ENCODE results near the gene UBE3B.

The UBE3B gene

GRCh38 chr12:109563291-109564284 is 86.2 kb downstream of the UBE3B start:
- Histone ChIP-seq H3K79me2 (ENCODE audit: control insufficient read depth, insufficient read depth, low read length, poor library complexity) (no peaks in the 10 kb centered on the region), H3K4me3 (ENCODE audit: low read depth, low read length) (no peak overlapping the region), H4K91ac (ENCODE audit: low read depth, low read length) (no peak overlapping the region), H3K4me1 (ENCODE audit: control insufficient read depth in 1 of 2, insufficient read depth in 2 of 2, low read length in 2 of 2) (no peaks in the 10 kb centered on the region), H3K36me3 (ENCODE audit: control insufficient read depth in 1 of 2, insufficient read depth in 2 of 2, low read length in 2 of 2) (peaks cover 54 to 55% of the 10 kb centered on the region in 2 experiments), H3K9me3 (ENCODE audit: insufficient read depth, low read depth, low read length) (no peaks in the 10 kb centered on the region), H3K27me3 (ENCODE audit: insufficient read depth, low read length) (no peaks in the 10 kb centered on the region), H3K14ac (ENCODE audit: low read length) (no peak overlapping the region), H2BK12ac (ENCODE audit: low read length) (no peak overlapping the region), H3K18ac (ENCODE audit: low read length) (no peak overlapping the region), H4K8ac (ENCODE audit: low read depth, low read length) (no peak overlapping the region), H3K4me2 (ENCODE audit: low read length) (no peak overlapping the region), H2AK5ac (ENCODE audit: low read length) (no peak overlapping the region), H2AFZ (ENCODE audit: insufficient read depth, low read length, poor library complexity) (no peak overlapping the region), H3K27ac (ENCODE audit: low read depth, low read length) (no peak overlapping the region), H3K79me1 (ENCODE audit: low read length) (no peaks in the 10 kb centered on the region), H3K9ac (ENCODE audit: low read length) (no peak overlapping the region), H3K4ac (ENCODE audit: low read depth, low read length) (no peak overlapping the region), H3K23ac (ENCODE audit: low read length) (no peak overlapping the region), H2BK5ac (ENCODE audit: low read depth, low read length, poor library complexity) (no peak overlapping the region), H4K12ac (ENCODE audit: low read depth, low read length) (no peak overlapping the region), H2BK120ac (ENCODE audit: insufficient read depth, low read length, poor library complexity) (no peak overlapping the region)
- WGBS (ENCODE audit: extremely low coverage, insufficient coverage, insufficient read length) = no CpG with 5 or more reads among the region's 30 CpGs
- no peak for DNase-seq

DNA sequence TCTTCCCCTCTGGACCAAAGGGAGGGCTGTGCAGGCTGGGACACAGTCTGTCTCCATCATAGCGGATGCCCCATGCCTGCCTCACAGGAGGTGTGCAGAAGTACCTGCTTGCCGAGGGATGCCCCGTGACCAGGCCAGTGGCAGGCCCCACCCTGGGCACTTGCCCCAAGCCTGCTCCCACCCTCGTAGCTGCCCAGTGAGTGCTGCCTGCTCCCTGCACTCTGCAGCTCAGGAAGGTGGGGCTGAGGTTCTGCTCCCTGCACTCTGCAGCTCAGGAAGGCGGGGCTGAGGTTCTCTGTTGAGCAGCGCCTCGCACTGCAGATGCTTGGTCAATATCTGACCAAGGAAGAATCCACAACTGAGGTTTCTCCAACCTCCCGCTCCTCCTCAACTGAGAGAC is 89.0 kb downstream of the UBE3B start:
- Histone ChIP-seq H4K8ac (ENCODE audit: low read depth, low read length) (no peak overlapping the region), H3K79me2 (ENCODE audit: control insufficient read depth, insufficient read depth, low read length, poor library complexity) (no peaks in the 10 kb centered on the region), H2AK5ac (ENCODE audit: low read length) (no peak overlapping the region), H3K9me3 (ENCODE audit: insufficient read depth, low read depth, low read length) (no peaks in the 10 kb centered on the region), H3K23ac (ENCODE audit: low read length) (no peak overlapping the region), H2BK5ac (ENCODE audit: low read depth, low read length, poor library complexity) (no peak overlapping the region), H3K79me1 (ENCODE audit: low read length) (no peaks in the 10 kb centered on the region), H3K4me2 (ENCODE audit: low read length) (no peak overlapping the region), H3K36me3 (ENCODE audit: control insufficient read depth in 1 of 2, insufficient read depth in 2 of 2, low read length in 2 of 2) (peaks cover 51 to 53% of the 10 kb centered on the region in 2 experiments), H3K9ac (ENCODE audit: low read length) (no peak overlapping the region), H4K12ac (ENCODE audit: low read depth, low read length) (no peak overlapping the region), H3K4me3 (ENCODE audit: low read depth, low read length) (no peak overlapping the region), H3K27me3 (ENCODE audit: insufficient read depth, low read length) (no peaks in the 10 kb centered on the region), H4K91ac (ENCODE audit: low read depth, low read length) (no peak overlapping the region), H3K14ac (ENCODE audit: low read length) (no peak overlapping the region), H2AFZ (ENCODE audit: insufficient read depth, low read length, poor library complexity) (no peak overlapping the region), H3K4ac (ENCODE audit: low read depth, low read length) (no peak overlapping the region), H3K4me1 (ENCODE audit: control insufficient read depth in 1 of 2, insufficient read depth in 2 of 2, low read length in 2 of 2) (no peaks in the 10 kb centered on the region), H2BK12ac (ENCODE audit: low read length) (no peak overlapping the region), H2BK120ac (ENCODE audit: insufficient read depth, low read length, poor library complexity) (no peak overlapping the region), H3K27ac (ENCODE audit: low read depth, low read length) (no peak overlapping the region), H3K18ac (ENCODE audit: low read length) (no peak overlapping the region)
- no CpG with 5 or more reads among the region's 8 CpGs for WGBS (ENCODE audit: extremely low coverage, insufficient coverage, insufficient read length)
- no peak for DNase-seq

DNA sequence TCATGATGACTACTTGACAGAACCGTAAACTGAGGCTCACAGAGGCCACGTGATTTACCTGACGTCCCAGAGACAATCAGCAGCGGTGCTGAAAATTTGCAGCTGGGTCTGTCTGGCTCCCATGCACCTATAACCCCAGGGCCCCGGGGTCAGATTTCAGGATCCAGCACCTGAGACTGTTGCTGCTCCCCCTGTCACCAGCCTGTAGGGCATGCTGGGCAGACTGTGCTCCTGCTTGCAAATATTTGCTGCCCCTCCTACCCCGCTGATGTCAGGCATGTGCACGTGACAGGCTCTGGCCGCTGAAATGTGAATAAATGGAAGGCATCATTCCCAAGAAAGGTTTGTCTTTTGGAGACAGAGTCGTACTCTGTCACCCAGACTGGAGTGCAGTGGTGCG is 89.9 kb downstream of the UBE3B start:
- no peak overlapping the region for H2BK12ac ChIP-seq (ENCODE audit: low read length)
- H3K4me2 ChIP-seq (ENCODE audit: low read length) = no peak overlapping the region
- no peaks in the 10 kb centered on the region for H3K9me3 ChIP-seq (ENCODE audit: insufficient read depth, low read depth, low read length)
- H2AK5ac ChIP-seq (ENCODE audit: low read length) = no peak overlapping the region
- no peaks in the 10 kb centered on the region for H3K79me1 ChIP-seq (ENCODE audit: low read length)
- no peaks in the 10 kb centered on the region for H3K27me3 ChIP-seq (ENCODE audit: insufficient read depth, low read length)
- no CpG with 5 or more reads among the region's 10 CpGs for WGBS (ENCODE audit: extremely low coverage, insufficient coverage, insufficient read length)
- H3K79me2 ChIP-seq (ENCODE audit: control insufficient read depth, insufficient read depth, low read length, poor library complexity) = no peaks in the 10 kb centered on the region
- no peak overlapping the region for H3K4me3 ChIP-seq (ENCODE audit: low read depth, low read length)
- H3K14ac ChIP-seq (ENCODE audit: low read length) = no peak overlapping the region
- H4K8ac ChIP-seq (ENCODE audit: low read depth, low read length) = no peak overlapping the region
- peaks cover 48 to 51% of the 10 kb centered on the region in 2 experiments for H3K36me3 ChIP-seq (ENCODE audit: control insufficient read depth in 1 of 2, insufficient read depth in 2 of 2, low read length in 2 of 2)
- no peak overlapping the region for H2AFZ ChIP-seq (ENCODE audit: insufficient read depth, low read length, poor library complexity)
- H3K4ac ChIP-seq (ENCODE audit: low read depth, low read length) = no peak overlapping the region
- H4K91ac ChIP-seq (ENCODE audit: low read depth, low read length) = no peak overlapping the region
- no peak for DNase-seq
- no peak overlapping the region for H2BK120ac ChIP-seq (ENCODE audit: insufficient read depth, low read length, poor library complexity)
- H3K4me1 ChIP-seq (ENCODE audit: control insufficient read depth in 1 of 2, insufficient read depth in 2 of 2, low read length in 2 of 2) = no peaks in the 10 kb centered on the region
- no peak overlapping the region for H3K9ac ChIP-seq (ENCODE audit: low read length)
- no peak overlapping the region for H3K18ac ChIP-seq (ENCODE audit: low read length)
- H4K12ac ChIP-seq (ENCODE audit: low read depth, low read length) = no peak overlapping the region
- no peak overlapping the region for H3K23ac ChIP-seq (ENCODE audit: low read length)
- no peak overlapping the region for H3K27ac ChIP-seq (ENCODE audit: low read depth, low read length)
- no peak overlapping the region for H2BK5ac ChIP-seq (ENCODE audit: low read depth, low read length, poor library complexity)

DNA sequence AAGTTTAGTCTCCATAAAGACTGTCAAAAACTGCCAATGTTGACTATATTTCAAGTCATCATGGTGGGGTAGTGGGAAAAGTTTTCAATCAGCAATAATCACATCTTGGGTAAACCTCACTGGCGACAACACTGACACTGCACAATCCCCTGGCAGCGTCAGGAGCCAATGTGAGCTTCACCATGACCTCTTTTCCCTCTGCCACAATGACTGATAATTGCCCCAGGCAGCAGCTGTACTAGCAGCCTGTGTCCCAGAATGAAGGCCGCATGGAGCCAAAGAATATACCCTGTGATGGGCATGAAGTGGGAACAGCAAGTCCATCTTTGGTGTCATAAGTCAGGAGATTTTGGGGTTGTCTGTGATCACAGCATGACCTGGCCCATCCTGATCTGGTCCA is 90.5 kb downstream of the UBE3B start:
- Histone ChIP-seq H3K27me3 (ENCODE audit: insufficient read depth, low read length) (no peaks in the 10 kb centered on the region), H3K27ac (ENCODE audit: low read depth, low read length) (no peak overlapping the region)

More for the DNA sequence above, 90.5 kb downstream of the UBE3B start:
- Histone ChIP-seq H3K36me3 (ENCODE audit: control insufficient read depth in 1 of 2, insufficient read depth in 2 of 2, low read length in 2 of 2) (peaks cover 44 to 47% of the 10 kb centered on the region in 2 experiments), H2AFZ (ENCODE audit: insufficient read depth, low read length, poor library complexity) (no peak overlapping the region), H2BK5ac (ENCODE audit: low read depth, low read length, poor library complexity) (no peak overlapping the region), H3K4me1 (ENCODE audit: control insufficient read depth in 1 of 2, insufficient read depth in 2 of 2, low read length in 2 of 2) (peaks cover 0 to 5% of the 10 kb centered on the region in 2 experiments), H2BK120ac (ENCODE audit: insufficient read depth, low read length, poor library complexity) (no peak overlapping the region), H3K9ac (ENCODE audit: low read length) (no peak overlapping the region), H3K4ac (ENCODE audit: low read depth, low read length) (no peak overlapping the region), H3K79me2 (ENCODE audit: control insufficient read depth, insufficient read depth, low read length, poor library complexity) (no peaks in the 10 kb centered on the region), H4K12ac (ENCODE audit: low read depth, low read length) (no peak overlapping the region), H4K8ac (ENCODE audit: low read depth, low read length) (no peak overlapping the region), H2AK5ac (ENCODE audit: low read length) (no peak overlapping the region), H3K18ac (ENCODE audit: low read length) (no peak overlapping the region), H2BK12ac (ENCODE audit: low read length) (no peak overlapping the region), H3K4me2 (ENCODE audit: low read length) (no peak overlapping the region), H3K9me3 (ENCODE audit: insufficient read depth, low read depth, low read length) (no peaks in the 10 kb centered on the region), H3K23ac (ENCODE audit: low read length) (no peak overlapping the region), H4K91ac (ENCODE audit: low read depth, low read length) (no peak overlapping the region), H3K79me1 (ENCODE audit: low read length) (peaks cover 2% of the 10 kb centered on the region), H3K14ac (ENCODE audit: low read length) (no peak overlapping the region), H3K4me3 (ENCODE audit: low read depth, low read length) (no peak overlapping the region)
- no peak for DNase-seq
- WGBS (ENCODE audit: extremely low coverage, insufficient coverage, insufficient read length) = no CpG with 5 or more reads among the region's 3 CpGs

Measured in trophoblast cell (in vitro differentiated cells and primary cell).